DOHH2 (cell line): ENCODE results near the gene MYO18A.
"Not testable (repeated sequence)": the region's sequence is repeated elsewhere in the genome, so short reads cannot be mapped to it uniquely, and the experiment has no call there.

Experiments used
- H3F3A ChIP-seq: fragments of 200-600 bp; sonication (generic), shearing (Covaris generic); 2 replicates; pipeline ENCODE4 v1.6.0; 2016; ENCODE audit warnings: antibody characterized with exemption, mild to moderate bottlenecking; ENCODE audit not compliant: control insufficient read depth, insufficient read depth
- H3K27ac ChIP-seq: fragments of 200-600 bp; sonication (generic); 2 replicates; pipeline ENCODE4 v1.5.1; 2014; ENCODE audit warnings: low read depth, mild to moderate bottlenecking, low read length, moderate library complexity
- H3K27me3 ChIP-seq: fragments of 200-600 bp; sonication (generic); 2 replicates; pipeline ENCODE4 v1.6.1; 2014; ENCODE audit warnings: mild to moderate bottlenecking, low read length, mixed read lengths; ENCODE audit not compliant: control insufficient read depth
- H3K36me3 ChIP-seq: fragments of 200-600 bp; sonication (generic); 2 replicates; pipeline ENCODE4 v1.6.1; 2014; ENCODE audit warnings: mild to moderate bottlenecking, low read length, moderate library complexity, mixed read lengths; ENCODE audit not compliant: control insufficient read depth
- H3K4me1 ChIP-seq: fragments of 200-600 bp; sonication (generic); 2 replicates; pipeline ENCODE4 v1.6.1; 2014; ENCODE audit warnings: mild to moderate bottlenecking, low read length, mixed read lengths; ENCODE audit not compliant: control insufficient read depth
- H3K4me2 ChIP-seq: fragments of 200-600 bp; sonication (generic); 2 replicates; pipeline ENCODE4 v1.6.0; 2014; ENCODE audit warnings: mild to moderate bottlenecking, low read length, moderate library complexity
- H3K4me3 ChIP-seq: fragments of 200-600 bp; sonication (generic); 2 replicates; pipeline ENCODE4 v1.5.1; 2014; ENCODE audit warnings: mild to moderate bottlenecking, low read length, mixed read lengths
- H3K79me2 ChIP-seq: fragments of 200-600 bp; sonication (generic); 2 replicates; pipeline ENCODE4 v1.6.1; 2014; ENCODE audit warnings: mild to moderate bottlenecking, low read length, mixed read lengths; ENCODE audit not compliant: control insufficient read depth
- H3K9me2 ChIP-seq: fragments of 200-600 bp; sonication (generic); replicated peaks from 2 replicates; pipeline ENCODE4 v1.6.1; 2014; ENCODE audit warnings: mild to moderate bottlenecking, low read length, mixed read lengths; ENCODE audit not compliant: control insufficient read depth
- H3K9me3 ChIP-seq: fragments of 200-600 bp; sonication (generic); 2 replicates; pipeline ENCODE4 v1.6.1; 2014; ENCODE audit warnings: antibody characterized with exemption, low read length, mixed read lengths; ENCODE audit not compliant: control insufficient read depth, insufficient read depth
- H4K20me1 ChIP-seq: fragments of 200-600 bp; sonication (generic); 2 replicates; pipeline ENCODE4 v1.6.0; 2014; ENCODE audit warnings: low read depth, mild to moderate bottlenecking, antibody characterized with exemption, low read length, moderate library complexity; ENCODE audit not compliant: control insufficient read depth, insufficient read depth
- CTCF ChIP-seq: fragments of 200-600 bp; sonication (generic); IDR thresholded peaks from one replicate; pipeline ENCODE4 v1.5.1; 2014; ENCODE audit warnings: antibody characterized with exemption, mild to moderate bottlenecking, low read depth, low read length; ENCODE audit not compliant: poor library complexity, severe bottlenecking
- EZH2phosphoT487 ChIP-seq: fragments of 200-600 bp; sonication (generic); IDR thresholded peaks from 2 replicates; pipeline ENCODE4 v1.6.1; 2017; ENCODE audit warnings: borderline replicate concordance, mild to moderate bottlenecking, antibody characterized with exemption, low read length, moderate library complexity, mixed read lengths

The MYO18A gene

GRCh38 chr17:29210879-29211278 is 30.7 kb upstream of the MYO18A start:
- TF ChIP-seq CTCF (no peak), EZH2phosphoT487 (no peak)

GRCh38 chr17:29209073-29209472 is 28.9 kb upstream of the MYO18A start:
- Histone ChIP-seq H3K4me2 (no peak overlapping the region), H3K4me1 (no peaks in the 10 kb centered on the region), H3K9me2 (no peaks in the 10 kb centered on the region), H3K27ac (no peak overlapping the region), H3K4me3 (no peak overlapping the region), H3K9me3 (no peaks in the 10 kb centered on the region), H4K20me1 (no peaks in the 10 kb centered on the region), H3K27me3 (no peaks in the 10 kb centered on the region), H3K36me3 (no peaks in the 10 kb centered on the region), H3F3A (no peaks in the 10 kb centered on the region), H3K79me2 (no peaks in the 10 kb centered on the region)
- TF ChIP-seq CTCF (no peak), EZH2phosphoT487 (no peak)

More at GRCh38 chr17:29210879-29211278, 30.7 kb upstream of the MYO18A start:
- no peaks in the 10 kb centered on the region for H3K9me2 ChIP-seq
- H3K36me3 ChIP-seq = no peaks in the 10 kb centered on the region
- H4K20me1 ChIP-seq = no peaks in the 10 kb centered on the region
- H3K4me3 ChIP-seq = no peak overlapping the region
- no peaks in the 10 kb centered on the region for H3F3A ChIP-seq
- no peak overlapping the region for H3K4me2 ChIP-seq
- no peak overlapping the region for H3K27ac ChIP-seq
- H3K9me3 ChIP-seq = no peaks in the 10 kb centered on the region
- H3K27me3 ChIP-seq = no peaks in the 10 kb centered on the region
- peaks cover 4% of the 10 kb centered on the region; the same call in 1 of the 2 replicates for H3K4me1 ChIP-seq
- no peaks in the 10 kb centered on the region for H3K79me2 ChIP-seq

- TF ChIP-seq EZH2phosphoT487 (no peak), CTCF (no peak)
- no peak overlapping the region for H3K4me3 ChIP-seq
- no peaks in the 10 kb centered on the region for H4K20me1 ChIP-seq
- H3K27me3 ChIP-seq = no peaks in the 10 kb centered on the region
- H3K79me2 ChIP-seq = no peaks in the 10 kb centered on the region
- H3K36me3 ChIP-seq = no peaks in the 10 kb centered on the region
- H3K4me1 ChIP-seq = no peaks in the 10 kb centered on the region
- H3K4me2 ChIP-seq = no peak overlapping the region
- no peak overlapping the region for H3K27ac ChIP-seq
- H3K9me2 ChIP-seq = no peaks in the 10 kb centered on the region
- no peaks in the 10 kb centered on the region for H3F3A ChIP-seq
- H3K9me3 ChIP-seq = no peaks in the 10 kb centered on the region
These were observed 27.8 kb upstream of the MYO18A start for GRCh38 chr17:29207975-29208374.

GRCh38 chr17:29205047-29205446 is 24.8 kb upstream of the MYO18A start:
- Histone ChIP-seq H3K27me3 (no peaks in the 10 kb centered on the region), H3K9me3 (no peaks in the 10 kb centered on the region), H3K36me3 (no peaks in the 10 kb centered on the region), H3F3A (no peaks in the 10 kb centered on the region), H3K4me1 (peaks cover 8% of the 10 kb centered on the region), H3K27ac (no peak overlapping the region), H3K9me2 (no peaks in the 10 kb centered on the region), H4K20me1 (no peaks in the 10 kb centered on the region), H3K4me3 (no peak overlapping the region), H3K79me2 (no peaks in the 10 kb centered on the region), H3K4me2 (no peak overlapping the region)
- TF ChIP-seq EZH2phosphoT487 = no peak
- TF ChIP-seq CTCF = no peak

GRCh38 chr17:29204068-29204804 is 24.0 kb upstream of the MYO18A start:
- H3K27ac ChIP-seq, H3K27me3 ChIP-seq, H3F3A ChIP-seq, H3K9me3 ChIP-seq, H3K79me2 ChIP-seq, H3K4me1 ChIP-seq, H3K4me2 ChIP-seq, H4K20me1 ChIP-seq, H3K4me3 ChIP-seq, H3K9me2 ChIP-seq, H3K36me3 ChIP-seq: not testable (repeated sequence)
